Peyer's patch (tissue), 4 donors: ENCODE results near the gene CAP2.

Source experiments
- CTCF ChIP-seq, 6 experiments: fragments of 450-650 bp in 4 of 6; fragments of 200-600 bp in 2 of 6; sonication (generic) in 1 of 6; IDR thresholded peaks; one replicate each; pipeline ENCODE4 v1.5.1; 2017 to 2019; ENCODE audit warnings: antibody characterized with exemption in 6 of 6, mild to moderate bottlenecking in 3 of 6, moderate library complexity in 1 of 6
- POLR2A ChIP-seq, 2 donors: fragments of 450-650 bp; IDR thresholded peaks; one replicate each; pipeline ENCODE4 v1.5.1; 2017; ENCODE audit warnings: antibody characterized with exemption in 2 of 2, mild to moderate bottlenecking in 2 of 2, moderate library complexity in 2 of 2

GRCh38 chr6:17454316-17455005 is 61.1 kb downstream of the CAP2 start:
- TF ChIP-seq CTCF (IDR thresholded peaks at IDR 0.05): no peak
- no peak for TF ChIP-seq POLR2A (IDR thresholded peaks at IDR 0.05)
